Stimulated activated memory B cell treated with anti-CD40 and anti-IgM and Interleukin-4, amounts not matched to agents 10 μg/mL and 1 μg/mL and 100 μg/mL, for 72 hours (primary cell): Measurements from ENCODE around the gene POU3F1.

Experiments used
- ATAC-seq: fragments of 150-1000 bp; cut with Tn5 transposase; 2 replicates; pipeline ENCODE4 v1.10.0; 2021
- H3K27ac Mint-ChIP-seq: one replicate; pipeline ENCODE4 v1.8.0; 2022; ENCODE audit warnings: mild to moderate bottlenecking, mixed read lengths
- H3K27me3 Mint-ChIP-seq: one replicate; pipeline ENCODE4 v1.8.0; 2022; ENCODE audit warnings: mixed read lengths
- H3K36me3 Mint-ChIP-seq: one replicate; pipeline ENCODE4 v1.8.0; 2022; ENCODE audit warnings: mixed read lengths
- H3K4me1 Mint-ChIP-seq: one replicate; pipeline ENCODE4 v1.8.0; 2022; ENCODE audit warnings: mixed read lengths
- H3K4me3 Mint-ChIP-seq: one replicate; pipeline ENCODE4 v1.8.0; 2022; ENCODE audit warnings: mild to moderate bottlenecking, moderate library complexity, mixed read lengths
- H3K9me3 Mint-ChIP-seq: one replicate; pipeline ENCODE4 v1.8.0; 2022; ENCODE audit warnings: mixed read lengths

Gene POU3F1

DNA sequence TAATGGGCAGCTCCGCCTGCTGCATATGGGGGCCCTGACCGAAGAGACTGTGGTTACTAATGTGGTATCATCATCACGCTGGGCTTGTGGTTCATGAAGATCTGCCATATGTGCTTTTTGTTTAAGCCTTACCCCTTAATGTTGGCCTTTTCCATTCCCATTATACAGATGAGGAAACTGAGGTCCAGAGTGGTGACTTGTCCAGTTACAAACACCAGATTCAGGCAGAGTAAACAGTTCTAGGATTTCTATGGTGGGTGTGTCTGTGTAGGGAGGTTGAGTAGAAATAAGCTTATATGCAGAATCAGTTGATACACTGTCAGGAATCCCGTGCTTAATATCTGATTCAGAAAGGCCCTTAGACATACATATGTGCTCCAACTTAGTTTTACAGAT, 33.4 kb downstream of the POU3F1 start:
- Mint-ChIP-seq H3K4me3 (peak overlapping the region; percentile 94), H3K27ac (peak overlapping the region; percentile 96), H3K9me3 (no peaks in the 10 kb centered on the region), H3K4me1 (peaks cover 31% of the 10 kb centered on the region), H3K27me3 (no peaks in the 10 kb centered on the region), H3K36me3 (peaks cover 22% of the 10 kb centered on the region)
- ATAC-seq = no peak

DNA sequence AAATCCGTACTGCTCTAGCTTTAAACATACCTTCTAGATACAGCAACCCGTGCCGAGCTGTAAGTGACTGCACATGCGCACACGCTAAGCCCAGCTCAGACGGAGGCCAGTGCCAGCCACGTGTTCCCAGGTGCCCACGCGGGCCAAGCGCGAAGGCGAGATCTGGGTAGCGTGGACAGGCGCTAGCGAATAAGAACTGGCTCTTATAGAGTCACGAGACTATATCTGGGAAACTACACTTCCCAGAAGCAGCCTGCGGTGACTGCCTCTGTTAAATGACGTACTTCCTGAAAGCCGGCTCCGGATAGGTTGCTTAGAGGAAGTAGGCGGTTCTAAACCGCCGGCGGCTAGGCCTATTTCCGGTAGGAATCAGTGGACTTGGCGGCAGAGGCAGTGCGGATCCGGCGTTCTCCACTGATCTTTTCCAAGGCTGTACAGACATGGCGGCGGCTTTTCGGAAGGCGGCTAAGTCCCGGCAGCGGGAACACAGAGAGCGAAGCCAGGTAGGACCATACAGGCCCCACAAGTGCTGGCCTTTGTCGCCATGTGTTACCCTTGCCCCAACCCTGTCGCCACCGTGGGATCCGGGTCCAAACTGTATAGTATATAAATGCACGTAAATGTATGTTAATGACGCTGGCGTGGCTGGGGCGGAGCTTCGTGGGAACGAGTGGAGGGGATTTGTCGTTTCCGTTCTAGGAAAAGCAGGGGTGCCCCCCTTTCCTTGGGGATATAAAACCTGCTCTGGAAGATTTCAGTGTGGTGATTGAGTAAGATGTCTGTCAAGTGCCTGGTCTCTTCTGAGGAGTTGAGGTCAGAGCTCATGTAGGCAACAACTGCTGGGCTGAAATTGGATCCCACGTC, 34.0 kb downstream of the POU3F1 start, which contains the start of gene UTP11:
UTP11 (plus strand) TSS at position 372 of the 864 bp plus-strand sequence; CDS start at position 441, 69 bp downstream.
- H3K27ac Mint-ChIP-seq = peak within 1 kb of the TSS; percentile 96
- peak within 1 kb of the TSS; percentile 94 for H3K4me3 Mint-ChIP-seq
- H3K4me1 Mint-ChIP-seq = peaks cover 31% of the 10 kb centered on the region
- no peaks in the 10 kb centered on the region for H3K9me3 Mint-ChIP-seq
- peak; percentile 98 for ATAC-seq
- H3K36me3 Mint-ChIP-seq = peaks cover 17% of the 10 kb centered on the region
- no peaks in the 10 kb centered on the region for H3K27me3 Mint-ChIP-seq

DNA sequence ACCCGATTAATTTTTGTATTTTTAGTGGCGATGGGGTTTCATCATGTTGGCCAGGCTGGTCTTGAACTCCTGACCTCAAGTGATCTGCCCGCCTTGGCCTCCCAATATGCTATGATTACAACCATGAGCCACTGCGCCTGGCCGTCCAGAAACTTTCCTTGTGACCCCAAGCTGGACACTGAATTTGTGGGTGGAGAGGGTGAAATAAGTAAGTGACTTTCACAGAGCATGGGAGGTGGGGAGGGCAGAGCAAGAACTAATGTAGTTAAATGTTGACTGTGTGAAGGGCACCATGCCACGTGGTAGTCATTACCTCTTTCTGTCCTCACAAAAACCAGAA, 36.8 kb downstream of the POU3F1 start:
- H3K27ac Mint-ChIP-seq = no peak overlapping the region
- no peaks in the 10 kb centered on the region for H3K36me3 Mint-ChIP-seq
- H3K27me3 Mint-ChIP-seq = peaks cover 2% of the 10 kb centered on the region
- no peaks in the 10 kb centered on the region for H3K9me3 Mint-ChIP-seq
- no peak for ATAC-seq
- no peak overlapping the region for H3K4me3 Mint-ChIP-seq
- H3K4me1 Mint-ChIP-seq = peaks cover 26% of the 10 kb centered on the region

DNA sequence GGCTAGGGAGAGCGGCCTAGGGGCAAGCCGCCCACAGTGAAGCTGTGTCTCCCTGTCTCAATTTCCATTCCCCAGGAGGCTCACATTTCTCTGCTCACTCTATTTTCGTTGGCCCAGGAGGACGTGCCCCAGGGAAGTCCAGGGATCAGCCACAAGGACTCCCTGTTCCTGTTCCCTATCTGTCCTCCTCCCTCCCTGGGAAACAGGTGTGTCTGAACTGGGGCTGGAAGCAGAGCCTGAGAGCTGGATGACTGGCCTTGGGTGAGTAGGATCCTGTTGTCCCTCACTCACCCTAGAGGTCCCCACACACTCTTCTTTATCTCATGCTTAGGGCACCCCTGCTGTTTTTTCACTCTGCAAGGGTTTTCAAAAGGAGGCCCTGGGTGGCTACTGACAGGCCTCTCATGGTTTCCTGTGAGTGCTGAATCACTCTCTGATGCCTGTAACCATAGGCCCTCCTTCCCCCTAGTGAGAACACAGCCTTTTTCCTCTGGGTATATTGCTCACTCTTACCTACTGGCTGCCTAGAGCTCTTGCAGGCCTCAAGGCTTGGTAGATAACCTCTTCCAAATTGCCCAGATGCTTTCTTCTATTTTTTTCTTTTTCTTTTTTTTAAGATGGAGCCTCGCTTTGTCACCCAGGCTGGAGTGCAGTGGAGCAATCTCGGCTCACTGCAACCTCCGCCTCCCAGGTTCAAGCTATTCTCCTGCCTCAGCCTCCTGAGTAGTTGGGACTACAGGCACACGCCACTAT, 37.3 kb downstream of the POU3F1 start:
- H3K9me3 Mint-ChIP-seq = no peaks in the 10 kb centered on the region
- no peaks in the 10 kb centered on the region for H3K36me3 Mint-ChIP-seq
- no peak overlapping the region for H3K27ac Mint-ChIP-seq
- H3K27me3 Mint-ChIP-seq = peaks cover 7% of the 10 kb centered on the region
- no peak for ATAC-seq
- H3K4me3 Mint-ChIP-seq = no peak overlapping the region
- H3K4me1 Mint-ChIP-seq = peaks cover 29% of the 10 kb centered on the region

DNA sequence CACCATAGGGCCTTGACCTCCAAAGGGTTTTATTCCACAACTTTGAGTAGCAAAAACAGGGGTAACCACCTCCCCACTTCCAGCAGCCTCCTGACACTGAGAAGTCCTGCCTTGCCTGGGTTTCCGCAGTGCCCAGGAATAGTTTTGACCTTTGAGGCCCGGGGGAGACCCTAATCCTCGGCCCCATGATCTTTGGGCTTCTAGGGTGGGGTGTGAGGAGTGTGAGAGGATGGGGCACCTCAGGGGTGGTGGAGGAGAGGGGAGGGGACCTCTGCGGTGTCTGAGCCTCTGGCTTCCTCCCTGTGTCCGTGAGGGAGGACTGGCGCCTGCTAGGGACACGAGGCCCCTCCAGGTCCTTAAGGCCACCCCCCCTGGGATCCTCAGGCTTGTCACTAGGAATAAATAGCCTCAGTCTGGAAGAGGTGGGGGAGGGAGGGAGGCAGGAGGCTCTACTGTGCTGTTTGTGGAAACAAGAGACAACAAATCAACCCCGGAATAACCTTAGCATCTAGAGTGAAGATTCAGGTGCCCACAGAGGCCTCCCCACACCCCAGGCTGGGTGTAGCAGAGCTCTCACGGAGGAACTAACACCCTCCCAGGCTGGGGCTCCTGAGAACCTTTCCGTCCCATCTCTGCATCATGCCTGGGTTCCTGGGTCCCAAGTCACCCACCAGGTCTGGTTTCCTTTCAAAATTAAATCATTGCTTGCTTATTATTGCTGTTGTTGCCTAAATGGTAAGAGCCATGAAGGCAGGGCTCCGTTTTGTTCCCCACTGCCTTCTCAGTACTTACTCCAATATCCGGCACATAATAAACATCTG, 40.4 kb downstream of the POU3F1 start:
- Mint-ChIP-seq H3K4me1 (peaks cover 8% of the 10 kb centered on the region), H3K36me3 (no peaks in the 10 kb centered on the region), H3K27me3 (peaks cover 19% of the 10 kb centered on the region), H3K27ac (no peak overlapping the region), H3K4me3 (peak overlapping the region; percentile 51), H3K9me3 (no peaks in the 10 kb centered on the region)
- ATAC-seq = no peak

DNA sequence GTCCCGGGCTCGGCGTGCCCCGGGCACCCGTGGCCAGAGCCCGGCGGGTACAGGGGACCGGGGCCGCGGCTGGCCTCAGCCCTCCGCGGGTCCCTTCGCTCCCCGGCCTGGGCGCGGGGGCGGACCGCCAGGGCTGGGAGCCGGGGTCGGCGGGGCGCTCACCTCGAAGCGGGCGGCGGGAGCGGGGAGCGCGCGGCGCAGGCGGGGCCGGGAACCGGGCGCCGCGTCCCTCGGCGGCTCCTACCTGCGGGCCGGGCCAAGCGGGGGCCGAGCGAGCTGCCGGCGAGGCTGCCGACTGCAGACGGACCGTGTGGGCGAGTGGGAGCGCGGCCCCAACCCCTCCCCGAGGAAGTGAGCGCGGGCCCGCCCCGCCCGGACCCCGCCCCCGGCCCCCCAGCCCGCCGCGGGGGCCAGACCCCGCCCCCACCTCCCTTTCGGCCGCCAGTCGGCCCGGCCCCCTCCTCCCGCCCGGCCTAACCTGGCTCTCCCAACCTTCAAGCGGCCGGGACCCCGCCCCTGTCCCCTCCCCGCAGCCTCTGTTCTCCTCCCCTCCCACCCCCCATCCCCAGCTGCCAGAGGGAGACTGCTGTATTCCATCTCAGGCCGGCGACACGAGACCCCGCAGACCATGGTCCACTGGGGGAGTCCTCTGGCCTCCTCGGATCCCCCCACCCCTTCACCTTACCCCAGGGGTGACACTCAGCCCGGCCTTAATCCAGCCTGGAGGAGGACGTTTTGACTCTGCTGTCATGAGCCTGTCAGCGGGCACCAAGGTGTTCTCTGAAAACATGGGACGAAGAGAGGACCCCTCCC, 41.2 kb downstream of the POU3F1 start, which contains the start of gene FHL3:
FHL3 (minus strand) TSS at position 320 of the 813 bp plus-strand sequence. CDS start 6,102 bp downstream, outside the sequence.
- peak within 1 kb of the TSS; percentile 52 for H3K4me3 Mint-ChIP-seq
- H3K27me3 Mint-ChIP-seq = peaks cover 19% of the 10 kb centered on the region
- H3K9me3 Mint-ChIP-seq = no peaks in the 10 kb centered on the region
- peaks cover 8% of the 10 kb centered on the region for H3K4me1 Mint-ChIP-seq
- H3K36me3 Mint-ChIP-seq = no peaks in the 10 kb centered on the region
- peak; percentile 55 for ATAC-seq
- H3K27ac Mint-ChIP-seq = no peak within 1 kb of the TSS

DNA sequence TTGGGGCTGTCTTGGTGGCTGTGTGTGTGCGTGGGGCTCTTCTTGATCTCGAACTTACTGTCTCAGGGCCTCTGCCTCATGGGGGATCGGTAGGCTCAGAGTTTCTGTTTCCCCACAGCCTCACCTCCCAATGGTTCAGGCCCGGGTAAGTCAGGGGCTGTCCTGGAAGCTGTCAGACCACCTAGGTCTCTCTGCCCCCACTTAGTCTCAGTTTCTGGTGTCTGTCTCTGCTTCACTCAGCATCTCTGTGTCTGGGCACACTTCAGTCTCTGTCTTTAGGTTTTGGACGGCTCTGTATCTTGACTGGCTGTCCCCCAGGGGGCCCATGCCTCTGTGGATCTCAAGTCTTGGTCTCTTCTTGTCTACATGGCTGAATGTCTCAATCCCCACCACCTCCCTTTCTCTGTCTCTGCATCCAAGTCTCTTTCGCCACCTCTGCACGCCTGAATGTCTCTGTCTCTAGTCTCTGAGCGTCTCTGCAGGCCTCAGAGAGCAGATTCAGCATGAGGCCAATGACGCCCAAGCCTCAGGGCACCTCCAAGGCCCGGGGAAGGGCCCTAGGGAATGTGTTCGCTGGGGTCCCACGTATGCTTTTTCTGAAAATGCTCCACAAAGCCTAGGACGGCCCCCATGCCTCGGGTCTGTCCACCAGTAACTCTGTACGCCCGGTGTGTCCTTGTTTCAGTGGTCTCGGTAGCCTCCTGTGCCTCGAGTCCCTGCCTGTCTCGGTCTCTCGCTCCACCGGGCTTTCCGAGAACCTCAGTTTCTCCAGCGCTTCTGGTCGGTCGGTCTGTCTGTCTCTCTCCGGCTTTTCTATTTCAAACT, 42.1 kb downstream of the POU3F1 start:
- H3K27me3 Mint-ChIP-seq = peaks cover 19% of the 10 kb centered on the region
- H3K4me1 Mint-ChIP-seq = peaks cover 10% of the 10 kb centered on the region
- H3K27ac Mint-ChIP-seq = no peak overlapping the region
- no peaks in the 10 kb centered on the region for H3K9me3 Mint-ChIP-seq
- no peak for ATAC-seq
- no peaks in the 10 kb centered on the region for H3K36me3 Mint-ChIP-seq
- peak overlapping the region; percentile 52 for H3K4me3 Mint-ChIP-seq

DNA sequence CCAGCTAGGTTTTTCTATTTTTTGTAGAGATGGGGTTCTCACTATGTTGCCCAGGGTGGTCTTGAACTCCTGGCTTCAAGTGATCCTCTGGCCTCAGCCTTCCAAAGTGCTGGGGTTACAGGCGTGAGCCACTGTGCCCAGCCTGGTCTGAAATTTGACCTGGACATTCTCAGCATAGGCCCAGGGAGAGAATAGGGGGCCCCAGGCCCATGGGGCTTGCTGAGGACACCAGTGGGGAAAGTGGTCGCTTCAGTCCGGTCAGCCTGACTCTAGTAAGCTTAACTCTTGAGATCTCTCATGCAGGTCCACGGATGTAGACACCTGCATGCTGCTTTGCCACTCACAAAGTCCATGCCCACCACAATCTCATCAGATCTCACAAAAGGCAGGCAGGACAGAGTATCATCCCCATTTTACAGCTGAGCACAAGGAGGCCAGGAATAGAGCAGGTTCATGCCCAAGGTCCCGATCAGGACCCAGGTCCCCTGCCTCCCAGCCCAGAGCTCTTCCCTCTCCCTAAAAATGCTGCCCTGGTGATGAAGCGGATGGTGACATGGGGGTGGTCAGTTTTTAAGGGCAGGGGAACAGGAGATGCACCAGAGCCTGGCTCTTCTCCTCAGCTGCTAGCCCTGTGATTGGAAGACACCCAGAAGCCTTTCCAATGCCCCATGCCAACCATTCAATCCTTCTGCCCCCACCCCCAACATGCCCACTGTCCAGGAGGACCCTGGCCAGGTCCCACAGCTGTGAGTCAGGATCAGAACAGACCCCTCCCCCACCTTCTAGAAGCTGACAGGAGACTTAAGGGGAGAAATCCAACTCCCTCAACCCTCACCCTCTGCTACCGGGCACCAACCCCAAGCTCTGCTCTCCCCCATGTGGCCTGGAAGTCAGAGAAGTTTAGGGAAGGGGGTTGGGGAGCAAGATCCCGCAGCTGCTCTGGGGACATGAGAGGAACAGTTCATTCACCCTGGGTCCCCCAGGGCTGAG, 43.0 kb downstream of the POU3F1 start:
- Mint-ChIP-seq H3K27ac (no peak overlapping the region), H3K36me3 (no peaks in the 10 kb centered on the region), H3K27me3 (peaks cover 19% of the 10 kb centered on the region), H3K4me3 (no peak overlapping the region), H3K9me3 (no peaks in the 10 kb centered on the region), H3K4me1 (peaks cover 15% of the 10 kb centered on the region)
- no peak for ATAC-seq

DNA sequence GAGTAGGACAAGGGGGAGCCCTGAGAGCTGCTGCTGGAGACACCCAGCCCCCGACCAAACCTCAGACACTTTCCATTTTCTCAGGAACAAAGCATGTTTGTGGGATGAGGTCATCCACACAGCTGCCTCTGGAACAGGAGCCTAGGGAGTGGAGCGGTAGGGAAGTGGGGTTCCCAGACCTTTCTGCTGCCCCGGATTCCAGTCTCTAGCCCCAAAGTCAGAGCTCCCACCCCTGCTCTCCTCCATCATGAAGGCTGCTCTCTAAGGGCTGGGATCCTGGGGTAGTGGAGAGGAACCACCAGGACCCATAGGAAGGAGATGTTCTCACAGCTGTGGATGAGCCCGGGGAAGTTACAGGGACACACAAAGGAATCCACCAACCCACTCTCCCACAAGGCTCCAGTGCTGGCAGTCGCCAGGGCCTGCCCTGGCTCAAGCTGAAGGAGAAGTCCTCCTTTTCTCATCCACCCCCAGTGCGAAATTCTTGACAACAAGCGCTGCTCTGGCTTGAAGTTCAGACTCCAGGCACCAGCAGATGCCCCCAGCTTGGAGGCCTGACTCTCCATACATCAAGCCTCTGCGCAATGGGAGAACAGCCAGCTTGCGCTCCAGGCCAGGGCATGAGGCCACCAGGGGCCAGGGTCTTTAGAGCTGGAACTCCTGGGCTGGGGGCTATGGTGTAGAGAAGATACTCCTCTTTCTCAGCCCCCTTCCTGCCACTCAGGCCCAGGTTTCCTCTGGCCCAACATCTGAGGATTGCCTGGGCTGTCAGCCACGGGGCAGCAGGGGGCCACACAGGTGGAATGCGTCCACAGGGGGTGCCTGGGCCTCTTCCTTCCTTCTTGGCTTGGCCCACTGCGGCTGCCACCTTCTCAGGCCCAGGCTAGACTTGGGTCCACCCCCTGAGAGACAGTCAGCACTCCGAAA, 45.8 kb downstream of the POU3F1 start:
- Mint-ChIP-seq H3K36me3 (no peaks in the 10 kb centered on the region), H3K9me3 (no peaks in the 10 kb centered on the region), H3K4me3 (no peak overlapping the region), H3K27me3 (peaks cover 19% of the 10 kb centered on the region), H3K27ac (no peak overlapping the region), H3K4me1 (peaks cover 15% of the 10 kb centered on the region)
- no peak for ATAC-seq

DNA sequence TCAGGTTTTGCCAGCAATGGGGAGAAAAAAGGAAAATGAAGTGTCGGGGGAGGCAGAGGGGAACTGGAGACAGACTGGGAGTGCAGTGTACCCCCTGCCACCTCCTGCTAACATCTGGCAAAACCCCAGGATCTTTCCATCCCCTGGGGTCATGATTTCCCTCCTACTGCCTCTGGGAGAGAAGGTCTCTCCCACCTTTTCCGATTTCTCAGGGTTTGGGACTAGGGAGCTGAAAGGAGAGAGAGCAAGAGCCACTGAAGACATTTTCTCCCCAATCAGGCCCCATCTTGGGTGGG, 46.4 kb downstream of the POU3F1 start:
- H3K27me3 Mint-ChIP-seq = peaks cover 19% of the 10 kb centered on the region
- ATAC-seq = no peak
- H3K27ac Mint-ChIP-seq = no peak overlapping the region
- H3K36me3 Mint-ChIP-seq = no peaks in the 10 kb centered on the region
- peaks cover 18% of the 10 kb centered on the region for H3K4me1 Mint-ChIP-seq
- no peaks in the 10 kb centered on the region for H3K9me3 Mint-ChIP-seq
- no peak overlapping the region for H3K4me3 Mint-ChIP-seq

DNA sequence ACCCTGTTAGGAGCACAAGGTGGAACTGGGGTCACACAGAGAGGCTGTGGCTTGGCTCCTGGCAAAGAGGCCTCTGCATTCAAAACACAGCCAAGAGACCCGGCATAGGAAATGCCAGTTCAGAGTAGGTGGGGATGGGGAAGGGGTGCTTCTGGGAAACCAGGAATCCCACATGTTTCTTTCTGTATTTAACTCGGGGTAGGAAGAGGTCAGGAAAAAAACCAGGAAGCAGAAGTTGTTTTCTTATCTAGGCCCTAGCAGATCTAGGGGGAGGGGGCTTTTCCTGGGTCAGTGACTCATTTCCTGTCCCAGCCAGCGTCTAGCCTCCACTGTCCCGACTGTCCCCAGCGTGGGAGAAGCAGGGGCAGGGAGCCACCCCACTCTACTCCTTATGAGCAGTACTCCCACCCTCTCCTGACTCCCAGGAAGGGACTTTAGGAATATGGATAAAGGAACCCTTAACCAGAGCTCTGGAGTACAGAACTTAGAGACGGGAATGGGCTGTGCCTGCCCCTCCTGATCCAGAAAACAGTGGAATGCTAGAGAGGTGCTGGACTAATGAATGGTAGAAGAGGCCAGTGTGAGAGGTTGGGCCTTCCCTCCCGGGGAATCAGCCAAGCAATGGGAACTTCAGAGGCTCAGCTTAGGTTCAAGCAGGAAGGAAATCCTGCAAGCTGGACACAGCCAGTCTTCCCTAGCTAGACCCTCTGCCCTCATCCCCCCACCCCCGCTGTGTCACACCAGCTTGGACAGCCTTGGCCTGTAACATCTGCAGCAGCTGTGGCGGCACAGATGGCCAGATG, 47.0 kb downstream of the POU3F1 start:
- H3K27me3 Mint-ChIP-seq = peaks cover 15% of the 10 kb centered on the region
- peaks cover 21% of the 10 kb centered on the region for H3K4me1 Mint-ChIP-seq
- H3K36me3 Mint-ChIP-seq = no peaks in the 10 kb centered on the region
- no peaks in the 10 kb centered on the region for H3K9me3 Mint-ChIP-seq
- H3K4me3 Mint-ChIP-seq = no peak overlapping the region
- H3K27ac Mint-ChIP-seq = peak overlapping the region; percentile 77
- no peak for ATAC-seq
